GM23248 (cell line): Measurements from ENCODE around the gene RAB3B.

ENCODE experiments used
- EZH2 ChIP-seq: fragments of 200-600 bp; sonication (generic); IDR thresholded peaks from 2 replicates; pipeline ENCODE4 v1.6.1; 2018; ENCODE audit warnings: antibody characterized with exemption, mild to moderate bottlenecking; ENCODE audit not compliant: insufficient read depth, poor library complexity, severe bottlenecking
- EZH2phosphoT487 ChIP-seq: fragments of 200-600 bp; sonication (generic); IDR thresholded peaks from 2 replicates; pipeline ENCODE4 v1.6.1; 2018; ENCODE audit warnings: antibody characterized with exemption, moderate library complexity, mild to moderate bottlenecking, low read depth; ENCODE audit not compliant: insufficient read depth

DNA sequence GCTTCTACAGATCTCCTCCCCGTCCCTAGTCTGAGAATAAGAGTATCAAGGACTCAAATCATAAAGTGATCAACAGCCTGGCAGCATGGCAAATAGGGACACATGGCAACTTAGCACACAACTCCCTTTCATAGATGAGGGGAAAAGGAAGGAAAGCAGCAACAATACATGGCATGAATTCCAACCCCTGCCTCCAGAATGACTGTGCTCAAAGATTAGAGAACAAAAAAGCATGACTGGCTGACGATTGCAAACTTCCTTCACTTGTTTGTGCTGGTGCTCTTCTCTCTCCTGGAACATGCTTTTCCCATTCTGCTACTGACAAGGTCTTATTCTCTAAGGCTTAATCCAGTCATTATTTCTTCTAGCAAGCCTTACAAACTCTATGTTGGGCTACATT, 31.6 kb upstream of the RAB3B start:
- TF ChIP-seq EZH2, result no peak
- no peak for TF ChIP-seq EZH2phosphoT487
